Esophagus muscularis mucosa (tissue), 4 donors: ENCODE results near the gene IL12RB2.

Source experiments
- CTCF ChIP-seq, 3 experiments: fragments of 200-600 bp in 2 of 3; fragments of 450-650 bp in 1 of 3; sonication (generic) in 2 of 3; IDR thresholded peaks; one replicate each; pipeline ENCODE4 v1.5.1; 2017 to 2019; ENCODE audit warnings: antibody characterized with exemption in 3 of 3, mild to moderate bottlenecking in 2 of 3, moderate library complexity in 1 of 3
- EP300 ChIP-seq: sonication (generic); formaldehyde crosslinking; IDR thresholded peaks from one replicate; pipeline ENCODE4 v1.6.1; 2017; ENCODE audit warnings: antibody characterized with exemption
- POLR2A ChIP-seq: fragments of 450-650 bp; IDR thresholded peaks from one replicate; pipeline ENCODE4 v1.6.1; 2017; ENCODE audit warnings: antibody characterized with exemption, moderate library complexity, mild to moderate bottlenecking, low read depth
- POLR2AphosphoS5 ChIP-seq, 2 donors: sonication (generic); formaldehyde crosslinking; IDR thresholded peaks; one replicate each; pipeline ENCODE4 v1.6.1; 2017; ENCODE audit warnings: antibody characterized with exemption in 2 of 2

- no peak for TF ChIP-seq CTCF (IDR thresholded peaks at IDR 0.05)
- no peak for TF ChIP-seq EP300
- no peak for TF ChIP-seq POLR2A
- TF ChIP-seq POLR2AphosphoS5 (IDR thresholded peaks at IDR 0.05) = no peak
Measured at GRCh38 chr1:67346982-67347381, 39.3 kb downstream of the IL12RB2 start.
